NCI-H748 treated with DMSO at 0.1 percent for 48 hours (cell line): Measurements from ENCODE around the gene PPP2R2D.

ENCODE experiments used
- DNase-seq: peaks from one replicate; lab custom pipeline; 2025; lab: John Stamatoyannopoulos, UW

Gene PPP2R2D

GRCh38 chr10:131929122-131929845 lies 28.5 kb downstream of the PPP2R2D start:
- DNase-seq, result no peak

DNA sequence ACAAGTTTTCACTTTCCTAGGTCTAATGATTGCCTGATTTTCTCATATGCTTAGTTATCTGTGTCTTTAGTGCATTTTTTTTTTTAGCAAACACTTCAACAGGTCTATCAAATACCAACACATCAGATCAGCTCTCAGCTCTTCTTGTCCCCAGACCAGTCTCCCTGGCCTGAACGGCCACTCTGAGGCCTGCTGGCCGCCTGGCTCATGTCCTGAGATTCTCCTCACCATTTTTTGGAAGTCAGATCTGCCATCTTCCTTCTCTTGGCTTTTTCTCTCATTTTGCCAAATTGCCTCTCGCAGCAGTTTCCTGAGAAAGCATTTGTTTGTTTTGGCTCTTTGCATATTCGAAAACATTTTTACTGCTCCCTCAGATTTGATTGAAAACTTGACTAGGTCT lies 29.3 kb downstream of the PPP2R2D start:
- DNase-seq, result no peak

GRCh38 chr10:131930586-131931330 lies 29.9 kb downstream of the PPP2R2D start:
- no peak for DNase-seq

DNA sequence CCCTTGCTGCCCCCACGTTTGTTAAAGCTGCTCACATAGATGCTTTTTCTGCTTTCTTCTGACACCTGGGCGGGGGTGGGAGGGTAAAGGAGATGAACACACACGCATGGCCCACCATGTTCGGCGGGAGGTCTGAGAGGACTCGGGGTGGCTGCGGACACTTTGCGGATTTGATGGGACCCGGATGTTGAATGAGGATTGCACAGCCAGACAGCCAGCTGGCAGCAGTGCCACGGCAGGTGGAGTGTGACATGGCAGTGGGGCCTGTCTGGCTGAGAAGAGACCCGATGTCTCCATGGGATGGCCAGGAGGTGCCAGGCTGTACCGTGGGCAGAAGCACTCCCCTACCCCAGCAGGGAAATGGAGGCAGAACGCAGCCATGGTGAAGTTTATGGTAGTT lies 31.2 kb downstream of the PPP2R2D start:
- no peak for DNase-seq

DNA sequence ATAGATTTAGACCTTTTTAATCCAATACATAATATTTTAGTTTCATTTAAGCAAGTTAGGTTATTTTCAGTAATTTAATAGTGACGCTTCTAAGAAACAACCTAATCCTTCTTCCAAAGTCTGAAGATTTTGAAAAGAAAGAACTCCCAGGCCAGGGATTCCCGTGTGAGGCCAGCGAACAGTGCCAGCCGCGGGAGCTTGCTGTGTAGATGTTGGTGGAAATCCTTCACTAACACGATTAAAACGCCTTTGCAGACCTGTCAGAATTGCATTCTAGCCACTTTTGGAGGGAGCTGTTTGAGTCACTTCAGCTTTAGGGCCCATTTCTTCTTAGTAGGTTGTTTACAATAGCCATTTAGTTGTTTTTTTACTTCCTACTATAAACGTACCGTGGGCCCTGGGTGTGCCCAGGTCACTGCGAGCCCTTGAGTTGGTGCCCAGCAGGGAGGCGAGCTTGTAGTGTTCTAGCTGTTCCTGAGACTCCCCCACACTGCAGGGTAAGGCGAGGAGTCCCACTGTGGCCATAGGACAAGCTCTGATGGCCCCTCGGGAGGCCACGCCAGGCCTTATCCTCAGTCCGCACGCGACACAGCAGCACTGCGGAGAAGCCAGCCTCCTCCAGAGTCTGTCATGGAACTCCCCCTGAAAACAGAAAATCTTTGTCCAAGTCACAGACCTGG lies 32.3 kb downstream of the PPP2R2D start:
- no peak for DNase-seq

- DNase-seq, result no peak
Observed at GRCh38 chr10:131933696-131934086, 32.9 kb downstream of the PPP2R2D start.

- no peak for DNase-seq
Observed at GRCh38 chr10:131934769-131935168, 34.0 kb downstream of the PPP2R2D start.

GRCh38 chr10:131935260-131935659 lies 34.5 kb downstream of the PPP2R2D start:
- DNase-seq, result no peak

DNA sequence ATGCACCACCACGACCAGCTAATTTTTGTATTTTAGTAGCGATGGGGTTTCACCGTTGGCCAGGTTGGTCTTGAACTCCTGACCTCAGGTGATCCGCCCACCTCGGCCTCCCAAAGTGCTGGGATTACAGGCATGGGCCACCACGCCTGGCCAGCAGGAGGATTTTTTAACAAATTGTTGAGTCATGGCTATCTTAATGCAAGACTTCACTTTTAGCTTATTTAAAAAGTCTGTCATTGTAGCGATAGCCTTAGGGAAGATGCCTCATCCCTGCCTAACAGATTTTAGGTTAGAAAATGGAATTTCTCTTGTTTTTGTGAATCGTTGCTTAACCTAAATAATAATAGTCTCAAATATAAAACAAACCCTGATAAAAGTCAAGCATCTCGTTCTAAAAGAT lies 35.5 kb downstream of the PPP2R2D start:
- DNase-seq, result no peak

DNA sequence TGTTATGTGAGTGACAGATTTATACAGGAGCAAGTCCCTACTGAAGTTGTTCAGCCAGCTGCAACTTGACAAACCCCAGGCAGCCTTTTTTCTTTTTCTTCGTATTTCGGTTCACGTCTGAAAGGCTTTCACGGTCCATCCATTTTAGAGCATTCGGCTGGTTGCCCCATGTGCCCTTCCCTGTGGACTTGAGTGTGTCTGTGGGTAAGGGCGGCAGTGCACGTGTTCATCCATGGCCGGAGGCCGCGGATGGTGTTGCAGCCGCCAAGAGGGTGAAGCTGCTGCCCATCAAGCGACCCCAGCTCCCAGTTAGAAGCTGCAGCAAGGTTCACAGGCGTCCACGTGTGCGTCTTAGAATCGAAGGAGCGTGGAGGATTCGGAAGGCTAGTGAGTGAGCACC lies 35.9 kb downstream of the PPP2R2D start:
- no peak for DNase-seq

DNA sequence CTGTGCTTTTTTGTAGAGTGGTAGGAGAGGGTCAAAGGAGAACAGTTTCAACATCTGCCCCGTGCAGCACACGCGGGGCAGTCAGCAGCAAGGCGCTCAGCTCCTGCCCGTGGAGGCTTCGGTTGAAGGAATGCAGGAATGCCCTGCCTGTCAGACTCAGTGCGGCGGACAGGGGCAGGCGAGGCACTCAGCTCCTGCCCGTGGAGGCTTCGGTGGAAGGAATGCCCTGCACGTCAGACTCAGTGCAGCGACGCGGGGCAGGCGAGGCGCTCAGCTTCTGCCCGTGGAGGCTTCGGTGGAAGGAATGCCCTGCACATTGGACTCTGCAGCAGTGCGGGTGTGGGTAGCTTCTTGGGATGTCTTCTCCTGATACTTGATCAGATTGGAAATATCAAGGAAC lies 37.0 kb downstream of the PPP2R2D start:
- DNase-seq, result no peak

- no peak for DNase-seq
Observed at GRCh38 chr10:131938681-131939080, 37.9 kb downstream of the PPP2R2D start.

DNA sequence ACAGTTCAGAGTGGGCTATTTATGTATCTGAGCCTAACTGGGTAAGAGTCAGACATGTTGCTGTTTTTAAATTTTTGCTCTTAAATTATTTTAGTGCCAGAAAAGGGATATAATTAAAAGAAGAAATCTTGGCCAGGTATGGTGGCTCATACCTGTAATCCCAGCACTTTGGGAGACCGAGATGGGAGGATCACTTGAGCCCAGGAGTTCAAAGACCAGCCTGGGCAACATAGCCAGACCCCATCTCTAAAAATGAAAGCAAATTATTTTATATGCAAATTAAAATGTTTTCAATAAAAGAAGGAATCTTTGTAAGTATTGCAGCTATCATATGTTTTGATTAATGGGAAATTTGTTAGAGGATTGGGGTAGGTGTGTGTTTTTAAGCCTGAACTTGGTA lies 41.6 kb downstream of the PPP2R2D start:
- no peak for DNase-seq

GRCh38 chr10:131943021-131943814 lies 42.4 kb downstream of the PPP2R2D start:
- no peak for DNase-seq

GRCh38 chr10:131944412-131944811 lies 43.6 kb downstream of the PPP2R2D start:
- no peak for DNase-seq

GRCh38 chr10:131944976-131945695 lies 44.3 kb downstream of the PPP2R2D start:
- DNase-seq, result no peak

DNA sequence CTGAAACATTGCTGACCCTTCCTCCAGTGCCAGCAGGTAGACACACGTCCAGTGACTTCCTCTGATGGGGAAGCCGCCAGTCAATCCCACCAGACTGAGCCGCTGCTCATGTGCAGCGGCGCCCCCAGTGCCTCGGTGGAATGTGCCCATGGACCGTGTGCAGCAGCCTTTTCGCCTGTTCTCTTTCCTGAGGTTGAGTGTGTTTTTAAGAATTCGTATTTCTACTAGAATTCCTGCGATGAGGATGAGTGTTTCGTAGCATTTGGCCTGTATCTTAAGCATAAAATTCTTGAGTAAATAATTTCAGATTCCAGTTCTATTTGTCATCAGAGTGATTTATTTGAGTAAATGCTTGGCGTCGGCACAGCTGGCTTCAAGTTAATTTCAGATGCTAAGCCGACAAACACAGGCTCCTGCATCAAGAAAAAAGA lies 45.5 kb downstream of the PPP2R2D start:
- DNase-seq, result no peak

GRCh38 chr10:131946880-131947279 lies 46.1 kb downstream of the PPP2R2D start:
- DNase-seq, result no peak

DNA sequence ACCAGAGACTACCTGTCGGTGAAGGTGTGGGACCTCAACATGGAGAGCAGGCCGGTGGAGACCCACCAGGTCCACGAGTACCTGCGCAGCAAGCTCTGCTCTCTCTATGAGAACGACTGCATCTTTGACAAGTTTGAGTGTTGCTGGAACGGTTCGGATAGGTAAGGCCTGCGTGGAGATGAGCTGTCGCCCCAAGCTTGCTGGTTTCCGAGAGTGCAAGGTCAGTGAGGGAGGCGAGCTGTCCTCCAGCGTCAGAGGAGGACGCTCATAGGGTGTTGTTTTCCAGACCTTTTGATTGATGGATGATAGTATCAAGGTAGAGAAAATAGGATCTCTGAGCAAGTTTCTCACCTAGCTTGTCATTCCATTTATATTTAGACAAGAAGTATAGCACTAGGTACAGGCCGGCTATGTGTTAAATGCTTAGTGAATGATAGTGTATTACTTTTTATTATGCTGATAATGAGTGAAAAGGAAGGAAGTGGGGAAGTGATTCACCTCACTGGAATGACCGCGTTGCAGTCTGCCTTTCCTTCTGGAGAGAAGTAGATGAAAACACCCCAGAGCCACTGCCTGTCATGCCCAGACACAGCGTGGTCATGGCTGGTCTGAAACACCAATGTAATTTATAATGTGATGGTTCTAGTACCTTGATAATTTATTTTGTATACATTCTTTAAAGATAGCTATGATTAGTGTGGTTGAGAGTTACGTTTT lies 47.0 kb downstream of the PPP2R2D start:
- no peak for DNase-seq

DNA sequence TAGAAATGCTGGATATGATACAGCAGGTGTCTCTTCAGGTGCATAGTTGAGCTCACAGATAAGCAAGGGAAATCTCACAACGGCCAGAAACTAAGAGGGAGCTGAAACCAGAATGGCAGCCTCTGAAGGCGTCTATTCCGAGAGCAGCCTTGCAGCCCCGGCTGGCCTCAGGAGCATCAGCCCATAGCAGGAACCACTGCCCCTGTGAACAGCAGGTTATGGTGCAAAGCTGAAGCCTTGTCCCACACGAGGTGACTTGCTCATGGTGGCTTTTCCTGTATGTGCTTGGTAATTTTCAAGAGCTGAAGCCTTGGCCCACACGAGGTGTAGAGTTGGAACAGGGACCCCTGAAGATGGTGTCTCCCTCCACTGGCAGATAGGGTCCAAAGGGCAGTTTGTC lies 47.7 kb downstream of the PPP2R2D start:
- DNase-seq, result no peak
